GM21528 (cell line): ENCODE data around the gene DCP1B.
"Not testable (repeated sequence)": the region's sequence is repeated elsewhere in the genome, so short reads cannot be mapped to it uniquely, and the experiment has no call there.

Source experiments
- ATAC-seq: cut with Tn5 transposase; IDR thresholded peaks from one replicate; pipeline ENCODE4 v1.9.1; 2021; ENCODE audit warnings: mild to moderate bottlenecking, moderate library complexity; ENCODE audit not compliant: unreplicated experiment, low FRiP score

DCP1B gene

GRCh38 chr12:1978078-1978862 is 26.0 kb downstream of the DCP1B start:
- ATAC-seq: no peak

GRCh38 chr12:1977588-1977987 is 26.7 kb downstream of the DCP1B start:
- no peak for ATAC-seq

- ATAC-seq: no peak
Observed at GRCh38 chr12:1977109-1977508, 27.1 kb downstream of the DCP1B start.

GRCh38 chr12:1974812-1975211 is 29.4 kb downstream of the DCP1B start:
- ATAC-seq: no peak

- ATAC-seq: no peak
Observed at GRCh38 chr12:1972856-1973317, 31.4 kb downstream of the DCP1B start.

- no peak for ATAC-seq
Observed at GRCh38 chr12:1972260-1972659, 32.0 kb downstream of the DCP1B start.

GRCh38 chr12:1970331-1970900 is 33.8 kb downstream of the DCP1B start:
- ATAC-seq: no peak

GRCh38 chr12:1966561-1967226 is 37.6 kb downstream of the DCP1B start:
- no peak for ATAC-seq

GRCh38 chr12:1965916-1966315 is 38.3 kb downstream of the DCP1B start:
- ATAC-seq: no peak

- no peak for ATAC-seq
Observed at GRCh38 chr12:1962051-1963020, 41.9 kb downstream of the DCP1B start.

GRCh38 chr12:1956716-1957115 is 47.5 kb downstream of the DCP1B start:
- ATAC-seq: no peak

- no peak for ATAC-seq
Observed at GRCh38 chr12:1949771-1950470, 54.3 kb downstream of the DCP1B start.

- no peak for ATAC-seq
Observed at GRCh38 chr12:1948883-1949282, 55.4 kb downstream of the DCP1B start.

- no peak for ATAC-seq
Observed at GRCh38 chr12:1947081-1947480, 57.2 kb downstream of the DCP1B start.

GRCh38 chr12:1946296-1946695 is 58.0 kb downstream of the DCP1B start:
- ATAC-seq: no peak

GRCh38 chr12:1945502-1945901 is 58.8 kb downstream of the DCP1B start:
- ATAC-seq: not testable (repeated sequence)

- no peak for ATAC-seq
Observed at GRCh38 chr12:1939801-1940607, 64.3 kb downstream of the DCP1B start.

- no peak for ATAC-seq
Observed at GRCh38 chr12:1939331-1939730, 64.9 kb downstream of the DCP1B start.
